ENCODE results near the gene CYB5R4. TPM values are rescaled to one million over a fixed set of nuclear protein-coding genes. Genes with fewer than 3 reads are reported as not detected.

The CYB5R4 gene
- total RNA-seq, 1 experiment from 2014 or later, result 24.0 TPM

- ATAC-seq (no peak), DNase-seq (ENCODE audit: low read depth, low spot score) (no peak)
- no peak for TF ChIP-seq EGR1 (IDR thresholded peaks at IDR 0.05; ENCODE audit: low read depth)
- TF ChIP-seq SRF (IDR thresholded peaks at IDR 0.05; ENCODE audit: low read depth), result no peak
- Histone ChIP-seq H3K79me2 (ENCODE audit: insufficient read depth, low read length) (no peaks in the 10 kb centered on the region; the same call in 1 of the 2 replicates), H3K4me1 (ENCODE audit: control insufficient read depth in 1 of 2, insufficient read depth in 2 of 2, low read length in 2 of 2) (no peaks in the 10 kb centered on the region), H2AFZ (ENCODE audit: low read depth, low read length, poor library complexity, severe bottlenecking) (no peak overlapping the region), H3K9me2 (ENCODE audit: insufficient read depth) (no peaks in the 10 kb centered on the region), H3K36me3 (ENCODE audit: control insufficient read depth in 1 of 2, insufficient read depth in 2 of 2, low read length in 2 of 2) (no peaks in the 10 kb centered on the region), H3K27me3 (ENCODE audit: insufficient read depth, low read length) (no peaks in the 10 kb centered on the region), H3K4me3 (replicated peaks in 1 of 2; ENCODE audit: low read depth in 1 of 2, low read length in 2 of 2) (no peak overlapping the region), H3K27ac (ENCODE audit: low read depth, low read length) (no peak overlapping the region), H3K9me3 (ENCODE audit: control insufficient read depth in 1 of 2, insufficient read depth in 1 of 2, low read depth in 1 of 2, low read length in 2 of 2) (no peaks in the 10 kb centered on the region), H3K9ac (ENCODE audit: low read length) (no peak overlapping the region), H3K4me2 (ENCODE audit: low read length) (no peak overlapping the region), H4K20me1 (ENCODE audit: insufficient read depth) (no peaks in the 10 kb centered on the region; the same call in 1 of the 2 replicates)
- intact Hi-C loops (cut with micrococcal nuclease), result no loop called here
- no TSS peak for BruUV-seq (replicated peaks)
- POLR2A ChIA-PET, result no interaction called here
- RAD21 ChIA-PET (ENCODE audit: low non-redundant PET in 1 of 2, low total read pairs in 2 of 2, uncharacterized antibody in 2 of 2, unreplicated experiment in 2 of 2), result no interaction called here
- CTCF ChIA-PET, result no interaction called here
These were observed 31.0 kb downstream of the CYB5R4 start for GRCh38 chr6:83890520-83890919.

GRCh38 chr6:83891586-83891985, 32.1 kb downstream of the CYB5R4 start:
- no peaks in the 10 kb centered on the region for H3K4me1 ChIP-seq (ENCODE audit: control insufficient read depth in 1 of 2, insufficient read depth in 2 of 2, low read length in 2 of 2)
- intact Hi-C loops (cut with micrococcal nuclease), result no loop called here
- POLR2A ChIA-PET, result no interaction called here
- no peaks in the 10 kb centered on the region for H3K36me3 ChIP-seq (ENCODE audit: control insufficient read depth in 1 of 2, insufficient read depth in 2 of 2, low read length in 2 of 2)
- H3K27me3 ChIP-seq (ENCODE audit: insufficient read depth, low read length), result no peaks in the 10 kb centered on the region
- CTCF ChIA-PET, result no interaction called here
- ATAC-seq (no peak), DNase-seq (ENCODE audit: low read depth, low spot score) (no peak)
- no peaks in the 10 kb centered on the region for H3K9me2 ChIP-seq (ENCODE audit: insufficient read depth)
- H3K9me3 ChIP-seq (ENCODE audit: control insufficient read depth in 1 of 2, insufficient read depth in 1 of 2, low read depth in 1 of 2, low read length in 2 of 2), result no peaks in the 10 kb centered on the region
- H3K9ac ChIP-seq (ENCODE audit: low read length), result no peak overlapping the region
- H3K4me3 ChIP-seq (replicated peaks in 1 of 2; ENCODE audit: low read depth in 1 of 2, low read length in 2 of 2), result no peak overlapping the region
- no peak overlapping the region for H3K4me2 ChIP-seq (ENCODE audit: low read length)
- no peak overlapping the region for H3K27ac ChIP-seq (ENCODE audit: low read depth, low read length)
- TF ChIP-seq TCF7L2 (IDR thresholded peaks at IDR 0.05; ENCODE audit: borderline replicate concordance, extremely low read depth, insufficient read depth, insufficient read length), result no peak
- TF ChIP-seq, protein P1, sequence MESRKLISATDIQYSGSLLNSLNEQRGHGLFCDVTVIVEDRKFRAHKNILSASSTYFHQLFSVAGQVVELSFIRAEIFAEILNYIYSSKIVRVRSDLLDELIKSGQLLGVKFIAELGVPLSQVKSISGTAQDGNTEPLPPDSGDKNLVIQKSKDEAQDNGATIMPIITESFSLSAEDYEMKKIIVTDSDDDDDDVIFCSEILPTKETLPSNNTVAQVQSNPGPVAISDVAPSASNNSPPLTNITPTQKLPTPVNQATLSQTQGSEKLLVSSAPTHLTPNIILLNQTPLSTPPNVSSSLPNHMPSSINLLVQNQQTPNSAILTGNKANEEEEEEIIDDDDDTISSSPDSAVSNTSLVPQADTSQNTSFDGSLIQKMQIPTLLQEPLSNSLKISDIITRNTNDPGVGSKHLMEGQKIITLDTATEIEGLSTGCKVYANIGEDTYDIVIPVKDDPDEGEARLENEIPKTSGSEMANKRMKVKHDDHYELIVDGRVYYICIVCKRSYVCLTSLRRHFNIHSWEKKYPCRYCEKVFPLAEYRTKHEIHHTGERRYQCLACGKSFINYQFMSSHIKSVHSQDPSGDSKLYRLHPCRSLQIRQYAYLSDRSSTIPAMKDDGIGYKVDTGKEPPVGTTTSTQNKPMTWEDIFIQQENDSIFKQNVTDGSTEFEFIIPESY (IDR thresholded peaks at IDR 0.05; ENCODE audit: extremely low read depth, insufficient replicate concordance, low read length), result no peak
- TF ChIP-seq ZFX (IDR thresholded peaks at IDR 0.05), result no peak
- no peak for TF ChIP-seq FOSL1 (IDR thresholded peaks at IDR 0.05; ENCODE audit: low read depth)
- no peak for TF ChIP-seq CTCF (IDR thresholded peaks at IDR 0.05 in 2 of 3, conservative IDR thresholded peaks at IDR 0.05 in 1 of 3; ENCODE audit: borderline replicate concordance in 1 of 3, insufficient read depth in 1 of 3, low read depth in 2 of 3, low read length in 2 of 3)
- TF ChIP-seq EZH2 (IDR thresholded peaks at IDR 0.05), result no peak
- TF ChIP-seq SRF (IDR thresholded peaks at IDR 0.05; ENCODE audit: low read depth), result no peak
- RAD21 ChIA-PET (ENCODE audit: low non-redundant PET in 1 of 2, low total read pairs in 2 of 2, uncharacterized antibody in 2 of 2, unreplicated experiment in 2 of 2), result no interaction called here
- H3K79me2 ChIP-seq (ENCODE audit: insufficient read depth, low read length), result peaks cover 5% of the 10 kb centered on the region
- no TSS peak for BruUV-seq (replicated peaks)
- no peaks in the 10 kb centered on the region; the same call in 1 of the 2 replicates for H4K20me1 ChIP-seq (ENCODE audit: insufficient read depth)
- no peak overlapping the region for H2AFZ ChIP-seq (ENCODE audit: low read depth, low read length, poor library complexity, severe bottlenecking)

Measured in HCT116 (cell line).